ENCODE data around the gene CCT6A. TPM values are rescaled to one million over a fixed set of nuclear protein-coding genes. Genes with fewer than 3 reads are reported as not detected.
"Not testable (repeated sequence)": the region's sequence is repeated elsewhere in the genome, so short reads cannot be mapped to it uniquely, and the experiment has no call there.

Gene CCT6A
- total RNA-seq, 2 experiments from 2014 or later = 231 to 239 TPM

DNA sequence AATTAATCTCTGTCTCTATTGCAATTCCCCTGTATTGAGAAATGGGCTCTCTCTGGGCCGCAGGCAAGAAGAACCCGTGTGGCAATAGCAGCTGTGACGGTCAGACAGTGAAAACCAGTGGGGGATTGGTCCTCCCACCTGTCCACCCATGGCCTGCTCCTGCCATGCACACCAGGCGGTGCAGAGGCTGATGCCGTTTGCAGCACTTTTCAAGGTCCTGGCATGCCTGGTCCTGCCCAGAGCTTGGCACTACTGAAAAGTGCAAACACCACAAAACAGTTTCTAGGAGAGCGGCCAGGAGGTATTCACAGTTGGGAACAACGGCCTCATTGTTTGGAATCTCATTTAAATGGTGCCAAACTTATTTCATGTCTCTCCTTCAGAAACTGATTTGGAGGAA, 41.9 kb upstream of the CCT6A start:
- no peak for ATAC-seq
- TF ChIP-seq, protein P1, sequence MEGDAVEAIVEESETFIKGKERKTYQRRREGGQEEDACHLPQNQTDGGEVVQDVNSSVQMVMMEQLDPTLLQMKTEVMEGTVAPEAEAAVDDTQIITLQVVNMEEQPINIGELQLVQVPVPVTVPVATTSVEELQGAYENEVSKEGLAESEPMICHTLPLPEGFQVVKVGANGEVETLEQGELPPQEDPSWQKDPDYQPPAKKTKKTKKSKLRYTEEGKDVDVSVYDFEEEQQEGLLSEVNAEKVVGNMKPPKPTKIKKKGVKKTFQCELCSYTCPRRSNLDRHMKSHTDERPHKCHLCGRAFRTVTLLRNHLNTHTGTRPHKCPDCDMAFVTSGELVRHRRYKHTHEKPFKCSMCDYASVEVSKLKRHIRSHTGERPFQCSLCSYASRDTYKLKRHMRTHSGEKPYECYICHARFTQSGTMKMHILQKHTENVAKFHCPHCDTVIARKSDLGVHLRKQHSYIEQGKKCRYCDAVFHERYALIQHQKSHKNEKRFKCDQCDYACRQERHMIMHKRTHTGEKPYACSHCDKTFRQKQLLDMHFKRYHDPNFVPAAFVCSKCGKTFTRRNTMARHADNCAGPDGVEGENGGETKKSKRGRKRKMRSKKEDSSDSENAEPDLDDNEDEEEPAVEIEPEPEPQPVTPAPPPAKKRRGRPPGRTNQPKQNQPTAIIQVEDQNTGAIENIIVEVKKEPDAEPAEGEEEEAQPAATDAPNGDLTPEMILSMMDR (IDR thresholded peaks at IDR 0.05) = no peak
- Mint-ChIP-seq H3K4me3 (no peak overlapping the region), H3K4me1 (ENCODE audit: low read depth) (no peaks in the 10 kb centered on the region), H3K9me3 (no peaks in the 10 kb centered on the region), H3K36me3 (ENCODE audit: low read depth) (peaks cover 20% of the 10 kb centered on the region), H3K27ac (no peak overlapping the region), H3K27me3 (no peaks in the 10 kb centered on the region)
- POLR2A ChIA-PET = no interaction called here
- intact Hi-C loops (cut with micrococcal nuclease) = no loop called here
- no peak for DNase-seq
- CTCF ChIA-PET = interaction anchor here (0.7 to 1.1 kb wide), 2 partner anchors 10 to 63 kb away, joined by 3 to 4 read pairs; no protein-coding TSS in a partner anchor

DNA sequence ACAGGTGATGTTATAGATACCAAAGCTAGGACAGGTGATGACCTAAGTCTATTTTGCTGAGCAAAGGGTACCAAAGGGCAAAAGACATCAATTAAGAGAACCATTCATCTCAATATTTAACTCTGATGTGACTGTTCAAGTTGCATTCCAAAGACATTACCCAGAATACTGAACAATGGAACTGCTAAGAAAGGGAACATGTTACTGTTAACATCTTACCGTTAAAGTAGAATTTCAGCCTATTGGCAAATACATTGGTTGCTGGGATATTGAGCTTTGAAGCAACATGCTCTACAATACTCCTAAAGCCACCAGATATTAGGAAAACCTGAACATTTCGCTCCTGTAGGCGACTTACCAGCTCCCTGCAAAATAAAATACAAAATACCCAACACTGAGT, 34.5 kb upstream of the CCT6A start:
- H3K4me3 Mint-ChIP-seq; intact Hi-C loops (cut with micrococcal nuclease); DNase-seq; H3K27ac Mint-ChIP-seq; CTCF ChIA-PET; H3K27me3 Mint-ChIP-seq; ATAC-seq; POLR2A ChIA-PET; H3K4me1 Mint-ChIP-seq (ENCODE audit: low read depth); H3K9me3 Mint-ChIP-seq: not testable (repeated sequence)
- H3K36me3 Mint-ChIP-seq (ENCODE audit: low read depth) = peaks cover 36% of the 10 kb centered on the region

DNA sequence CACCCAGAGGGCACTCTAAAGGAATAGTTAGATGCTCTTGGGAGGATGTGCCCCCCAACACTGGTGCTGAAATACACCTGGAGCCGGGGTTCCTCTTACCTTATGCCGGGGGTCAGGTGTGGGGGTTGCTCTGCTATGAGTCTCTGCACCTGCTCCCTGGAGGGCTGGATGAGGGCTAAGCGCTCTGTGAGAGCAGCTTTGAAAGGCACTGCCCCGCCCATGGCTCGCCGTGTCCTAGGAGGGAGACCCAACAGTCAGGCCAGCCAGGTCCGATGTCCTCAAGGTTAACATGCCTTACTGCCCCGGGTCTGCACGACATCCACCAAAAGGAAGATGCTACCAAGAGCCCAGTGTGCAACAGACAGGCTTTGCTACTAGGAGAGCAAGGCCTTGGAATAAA, 32.1 kb upstream of the CCT6A start:
- Mint-ChIP-seq H3K9me3 (no peaks in the 10 kb centered on the region), H3K27me3 (no peaks in the 10 kb centered on the region), H3K27ac (no peak overlapping the region), H3K4me3 (no peak overlapping the region), H3K36me3 (ENCODE audit: low read depth) (peaks cover 32% of the 10 kb centered on the region), H3K4me1 (ENCODE audit: low read depth) (no peaks in the 10 kb centered on the region)
- ATAC-seq (no peak), DNase-seq (no peak)
- ChIA-PET CTCF (interaction anchor here (1.3 kb wide), 1 partner anchor 14 kb away, joined by 3 read pairs; no protein-coding TSS in a partner anchor), POLR2A (interaction anchor here (1.2 kb wide), 1 partner anchor 11 kb away, joined by 3 read pairs; no protein-coding TSS in a partner anchor)
- TF ChIP-seq, protein P1 (IDR thresholded peaks at IDR 0.05) = no peak
- intact Hi-C loops (cut with micrococcal nuclease) = no loop called here

DNA sequence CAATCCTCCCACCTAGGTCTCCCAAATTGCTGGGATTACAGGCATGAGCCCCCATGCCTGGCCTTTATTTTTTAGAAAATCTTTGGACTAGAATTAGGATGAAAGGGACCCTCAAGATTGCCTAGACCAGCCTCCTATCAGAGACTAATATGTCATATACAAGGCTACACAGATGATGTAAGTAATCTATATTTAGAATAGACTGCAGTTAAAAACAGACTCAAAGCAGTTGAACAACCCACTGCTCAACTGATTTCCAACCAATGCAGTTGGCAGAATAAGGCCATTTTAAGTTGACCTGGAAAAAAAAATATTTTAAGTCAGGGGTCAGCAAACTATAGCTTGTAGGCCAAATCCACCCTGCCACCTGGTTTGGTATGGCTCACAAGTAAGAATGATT, 28.1 kb upstream of the CCT6A start:
- POLR2A ChIA-PET = no interaction called here
- Mint-ChIP-seq H3K27ac (no peak overlapping the region), H3K27me3 (no peaks in the 10 kb centered on the region), H3K4me3 (no peak overlapping the region), H3K36me3 (ENCODE audit: low read depth) (peaks cover 31% of the 10 kb centered on the region), H3K4me1 (ENCODE audit: low read depth) (no peaks in the 10 kb centered on the region), H3K9me3 (no peaks in the 10 kb centered on the region)
- DNase-seq (no peak), ATAC-seq (no peak)
- intact Hi-C loops (cut with micrococcal nuclease) = no loop called here
- TF ChIP-seq, protein P1 (IDR thresholded peaks at IDR 0.05) = no peak
- CTCF ChIA-PET = no interaction called here

DNA sequence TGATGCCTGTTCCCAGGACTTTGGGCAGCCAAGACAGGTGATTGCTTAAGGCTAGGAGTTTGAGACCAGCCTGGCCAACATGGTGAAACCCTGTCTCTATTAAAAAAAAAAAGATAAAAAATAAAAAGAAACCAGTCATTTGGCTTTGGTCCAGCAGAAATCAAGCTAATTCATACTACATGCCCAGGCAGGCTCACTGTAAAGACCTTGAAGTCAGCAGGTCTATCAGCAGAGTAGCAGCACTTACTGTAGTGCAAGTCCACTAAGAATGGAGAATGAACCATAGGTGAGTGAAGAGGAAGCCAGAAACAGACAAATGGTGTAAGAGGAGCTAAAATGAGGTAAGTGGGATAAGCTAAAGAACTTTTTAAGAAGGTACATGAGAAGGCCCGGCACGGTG, 25.0 kb upstream of the CCT6A start:
- TF ChIP-seq, protein P1 (IDR thresholded peaks at IDR 0.05) = no peak
- DNase-seq (no peak), ATAC-seq (no peak)
- no peaks in the 10 kb centered on the region for H3K4me1 Mint-ChIP-seq (ENCODE audit: low read depth)
- no peaks in the 10 kb centered on the region for H3K9me3 Mint-ChIP-seq
- no peaks in the 10 kb centered on the region for H3K27me3 Mint-ChIP-seq
- H3K4me3 Mint-ChIP-seq = no peak overlapping the region
- H3K27ac Mint-ChIP-seq = no peak overlapping the region
- ChIA-PET CTCF (no interaction called here), POLR2A (no interaction called here)
- H3K36me3 Mint-ChIP-seq (ENCODE audit: low read depth) = peaks cover 30% of the 10 kb centered on the region
- intact Hi-C loops (cut with micrococcal nuclease) = no loop called here
